Measurements from ENCODE around the gene IMMP2L. TPM values are rescaled to one million over a fixed set of nuclear protein-coding genes. Genes with fewer than 3 reads are reported as not detected.

Gene IMMP2L
- total RNA-seq, 1 donor from 2014 or later = 11.9 TPM

GRCh38 chr7:111147708-111148533, 414.4 kb downstream of the IMMP2L start:
- H3K4me3 Mint-ChIP-seq = no peak overlapping the region
- no peaks in the 10 kb centered on the region for H3K36me3 Mint-ChIP-seq (ENCODE audit: low read depth)

GRCh38 chr7:111146136-111146535, 416.2 kb downstream of the IMMP2L start:
- TF ChIP-seq CTCF (conservative IDR thresholded peaks at IDR 0.05) = no peak
- Mint-ChIP-seq H3K4me3 (no peak overlapping the region), H3K27ac (ENCODE audit: unreplicated experiment) (no peak overlapping the region), H3K4me1 (no peaks in the 10 kb centered on the region), H3K36me3 (ENCODE audit: low read depth) (no peaks in the 10 kb centered on the region), H3K27me3 (ENCODE audit: low read depth) (no peaks in the 10 kb centered on the region), H3K9me3 (no peaks in the 10 kb centered on the region)
- DNase-seq (ENCODE audit: low read depth, low spot score) = no peak

More at GRCh38 chr7:111147708-111148533, 414.4 kb downstream of the IMMP2L start:
- Mint-ChIP-seq H3K9me3 (no peaks in the 10 kb centered on the region), H3K27me3 (ENCODE audit: low read depth) (no peaks in the 10 kb centered on the region), H3K27ac (ENCODE audit: unreplicated experiment) (no peak overlapping the region), H3K4me1 (no peaks in the 10 kb centered on the region)
- DNase-seq (ENCODE audit: low read depth, low spot score) = no peak
- no peak for TF ChIP-seq CTCF (conservative IDR thresholded peaks at IDR 0.05)

GRCh38 chr7:111145472-111145871, 416.8 kb downstream of the IMMP2L start:
- DNase-seq (ENCODE audit: low read depth, low spot score) = no peak
- Mint-ChIP-seq H3K27ac (ENCODE audit: unreplicated experiment) (no peak overlapping the region), H3K36me3 (ENCODE audit: low read depth) (no peaks in the 10 kb centered on the region), H3K27me3 (ENCODE audit: low read depth) (no peaks in the 10 kb centered on the region), H3K4me3 (no peak overlapping the region), H3K4me1 (no peaks in the 10 kb centered on the region), H3K9me3 (no peaks in the 10 kb centered on the region)
- no peak for TF ChIP-seq CTCF (conservative IDR thresholded peaks at IDR 0.05)

DNA sequence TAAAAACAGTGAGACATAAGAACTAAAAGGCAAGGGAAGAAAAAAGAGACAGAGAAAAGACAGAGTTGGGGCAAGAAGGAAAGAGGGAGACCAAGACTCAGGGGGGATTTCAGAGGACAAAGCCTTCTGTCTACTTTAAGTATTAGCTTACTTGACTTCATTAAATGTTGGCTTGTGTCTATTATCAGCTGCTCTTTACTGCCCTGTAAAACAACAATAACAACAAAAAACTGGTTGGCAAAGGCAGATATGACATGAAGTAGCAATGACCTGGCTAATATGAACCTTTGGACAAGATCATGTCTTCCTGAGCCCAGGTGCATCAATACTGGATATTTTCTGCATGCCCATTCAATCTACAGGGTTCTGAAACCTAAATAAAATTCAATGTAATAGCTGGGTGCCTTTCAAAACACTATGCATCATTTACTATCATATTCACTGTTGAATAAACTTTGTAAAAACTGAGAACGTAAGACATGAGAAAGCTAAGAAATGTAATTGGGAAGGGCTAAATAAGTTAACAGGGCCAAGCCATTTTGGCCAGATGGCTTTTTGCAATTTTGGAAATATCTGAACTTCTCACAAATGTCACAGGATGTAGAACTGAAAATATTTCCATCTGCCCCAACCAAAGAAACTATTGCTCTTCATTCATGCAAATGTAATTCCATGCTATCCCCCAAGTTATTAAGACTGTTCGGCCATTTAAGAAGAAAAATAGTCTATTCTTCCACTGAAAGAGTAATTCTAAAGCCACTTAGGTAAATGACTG, 422.0 kb downstream of the IMMP2L start:
- H3K4me1 Mint-ChIP-seq = peaks cover 28% of the 10 kb centered on the region

DNA sequence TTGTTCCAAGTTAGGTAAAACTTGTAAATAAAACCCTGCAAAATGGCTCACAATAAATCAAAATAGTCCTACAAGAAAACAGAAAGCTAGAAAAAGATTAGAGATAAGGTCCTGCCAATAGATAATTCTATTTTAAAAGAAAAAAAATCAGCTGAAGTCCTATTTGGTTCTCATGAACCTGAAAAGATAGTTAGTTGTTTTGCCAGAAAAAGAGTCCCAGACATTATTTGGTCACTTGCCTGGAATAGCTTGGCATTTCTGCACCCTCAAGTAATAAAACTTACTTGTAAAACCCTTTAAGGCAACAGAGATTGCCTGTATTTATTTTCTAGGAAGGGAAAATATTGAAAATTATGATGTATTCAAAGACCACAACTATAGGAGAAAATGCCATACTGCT, 423.7 kb downstream of the IMMP2L start:
- Mint-ChIP-seq H3K4me3 (no peak overlapping the region), H3K27ac (ENCODE audit: unreplicated experiment) (no peak overlapping the region), H3K4me1 (peaks cover 28% of the 10 kb centered on the region), H3K27me3 (ENCODE audit: low read depth) (no peaks in the 10 kb centered on the region), H3K36me3 (ENCODE audit: low read depth) (no peaks in the 10 kb centered on the region), H3K9me3 (no peaks in the 10 kb centered on the region)
- TF ChIP-seq CTCF (conservative IDR thresholded peaks at IDR 0.05) = no peak
- DNase-seq (ENCODE audit: low read depth, low spot score) = no peak

More for the DNA sequence above, 422.0 kb downstream of the IMMP2L start:
- no peaks in the 10 kb centered on the region for H3K36me3 Mint-ChIP-seq (ENCODE audit: low read depth)
- no peak for DNase-seq (ENCODE audit: low read depth, low spot score)
- no peak for TF ChIP-seq CTCF (conservative IDR thresholded peaks at IDR 0.05)
- H3K4me3 Mint-ChIP-seq = no peak overlapping the region
- no peaks in the 10 kb centered on the region for H3K9me3 Mint-ChIP-seq
- H3K27ac Mint-ChIP-seq (ENCODE audit: unreplicated experiment) = no peak overlapping the region
- H3K27me3 Mint-ChIP-seq (ENCODE audit: low read depth) = no peaks in the 10 kb centered on the region
